ENCODE data around the gene CBFA2T3.

GRCh38 chr16:88866151-88866920 lies 110.7 kb downstream of the CBFA2T3 start, which contains the start of gene PABPN1L:
- TF ChIP-seq ZNF791 (tag by site-specific recombination; IDR thresholded peaks at IDR 0.05) = no peak
- TF ChIP-seq CTCF (tag by site-specific recombination; IDR thresholded peaks at IDR 0.05) = no peak
- no peak for TF ChIP-seq ZNF785 (tag by site-specific recombination; IDR thresholded peaks at IDR 0.05)
- TF ChIP-seq, protein P1, sequence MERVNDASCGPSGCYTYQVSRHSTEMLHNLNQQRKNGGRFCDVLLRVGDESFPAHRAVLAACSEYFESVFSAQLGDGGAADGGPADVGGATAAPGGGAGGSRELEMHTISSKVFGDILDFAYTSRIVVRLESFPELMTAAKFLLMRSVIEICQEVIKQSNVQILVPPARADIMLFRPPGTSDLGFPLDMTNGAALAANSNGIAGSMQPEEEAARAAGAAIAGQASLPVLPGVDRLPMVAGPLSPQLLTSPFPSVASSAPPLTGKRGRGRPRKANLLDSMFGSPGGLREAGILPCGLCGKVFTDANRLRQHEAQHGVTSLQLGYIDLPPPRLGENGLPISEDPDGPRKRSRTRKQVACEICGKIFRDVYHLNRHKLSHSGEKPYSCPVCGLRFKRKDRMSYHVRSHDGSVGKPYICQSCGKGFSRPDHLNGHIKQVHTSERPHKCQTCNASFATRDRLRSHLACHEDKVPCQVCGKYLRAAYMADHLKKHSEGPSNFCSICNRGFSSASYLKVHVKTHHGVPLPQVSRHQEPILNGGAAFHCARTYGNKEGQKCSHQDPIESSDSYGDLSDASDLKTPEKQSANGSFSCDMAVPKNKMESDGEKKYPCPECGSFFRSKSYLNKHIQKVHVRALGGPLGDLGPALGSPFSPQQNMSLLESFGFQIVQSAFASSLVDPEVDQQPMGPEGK (tag by site-specific recombination; IDR thresholded peaks at IDR 0.05) = no peak
- TF ChIP-seq, protein P2, sequence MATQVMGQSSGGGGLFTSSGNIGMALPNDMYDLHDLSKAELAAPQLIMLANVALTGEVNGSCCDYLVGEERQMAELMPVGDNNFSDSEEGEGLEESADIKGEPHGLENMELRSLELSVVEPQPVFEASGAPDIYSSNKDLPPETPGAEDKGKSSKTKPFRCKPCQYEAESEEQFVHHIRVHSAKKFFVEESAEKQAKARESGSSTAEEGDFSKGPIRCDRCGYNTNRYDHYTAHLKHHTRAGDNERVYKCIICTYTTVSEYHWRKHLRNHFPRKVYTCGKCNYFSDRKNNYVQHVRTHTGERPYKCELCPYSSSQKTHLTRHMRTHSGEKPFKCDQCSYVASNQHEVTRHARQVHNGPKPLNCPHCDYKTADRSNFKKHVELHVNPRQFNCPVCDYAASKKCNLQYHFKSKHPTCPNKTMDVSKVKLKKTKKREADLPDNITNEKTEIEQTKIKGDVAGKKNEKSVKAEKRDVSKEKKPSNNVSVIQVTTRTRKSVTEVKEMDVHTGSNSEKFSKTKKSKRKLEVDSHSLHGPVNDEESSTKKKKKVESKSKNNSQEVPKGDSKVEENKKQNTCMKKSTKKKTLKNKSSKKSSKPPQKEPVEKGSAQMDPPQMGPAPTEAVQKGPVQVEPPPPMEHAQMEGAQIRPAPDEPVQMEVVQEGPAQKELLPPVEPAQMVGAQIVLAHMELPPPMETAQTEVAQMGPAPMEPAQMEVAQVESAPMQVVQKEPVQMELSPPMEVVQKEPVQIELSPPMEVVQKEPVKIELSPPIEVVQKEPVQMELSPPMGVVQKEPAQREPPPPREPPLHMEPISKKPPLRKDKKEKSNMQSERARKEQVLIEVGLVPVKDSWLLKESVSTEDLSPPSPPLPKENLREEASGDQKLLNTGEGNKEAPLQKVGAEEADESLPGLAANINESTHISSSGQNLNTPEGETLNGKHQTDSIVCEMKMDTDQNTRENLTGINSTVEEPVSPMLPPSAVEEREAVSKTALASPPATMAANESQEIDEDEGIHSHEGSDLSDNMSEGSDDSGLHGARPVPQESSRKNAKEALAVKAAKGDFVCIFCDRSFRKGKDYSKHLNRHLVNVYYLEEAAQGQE (tag by site-specific recombination; IDR thresholded peaks at IDR 0.05) = no peak
- TF ChIP-seq KLF10 (tag by site-specific recombination; IDR thresholded peaks at IDR 0.05) = no peak
- TF ChIP-seq ZNF274 (IDR thresholded peaks at IDR 0.05; ENCODE audit: low read length) = no peak
- TF ChIP-seq ZNF274 (tag by site-specific recombination; IDR thresholded peaks at IDR 0.05; ENCODE audit: borderline replicate concordance) = no peak
- TF ChIP-seq ZNF16 (tag by site-specific recombination; IDR thresholded peaks at IDR 0.05; ENCODE audit: low read depth) = no peak
- no peak for TF ChIP-seq GLI4 (tag by site-specific recombination; IDR thresholded peaks at IDR 0.05)
- no peak for TF ChIP-seq YY1 (tag by site-specific recombination; IDR thresholded peaks at IDR 0.05)
- TF ChIP-seq ZNF558 (tag by site-specific recombination; IDR thresholded peaks at IDR 0.05) = no peak
- no peak for TF ChIP-seq ZBTB8A (tag by site-specific recombination; IDR thresholded peaks at IDR 0.05)

Data from HEK293 (cell line).